H9 (cell line): ENCODE results near the gene LDB1. TPM values are rescaled to one million over a fixed set of nuclear protein-coding genes. Genes with fewer than 3 reads are reported as not detected.

Experiments
- DNase-seq: peaks from one replicate; pipeline ENCODE4 v3.0.0-alpha.2; 2017
- H2AFZ ChIP-seq: one replicate; pipeline ENCODE4 v1.6.1; 2013; ENCODE audit warnings: mild to moderate bottlenecking, low read length, control low read depth, moderate library complexity
- H2AK5ac ChIP-seq: 2 replicates; pipeline ENCODE4 v1.6.1; 2013; ENCODE audit warnings: low read length, control low read depth, mixed read lengths; ENCODE audit not compliant: insufficient read length
- H2BK120ac ChIP-seq: one replicate; pipeline ENCODE4 v1.6.1; 2013; ENCODE audit warnings: low read depth, mild to moderate bottlenecking, low read length, control low read depth, inconsistent platforms; ENCODE audit not compliant: poor library complexity, severe bottlenecking
- H2BK12ac ChIP-seq: 2 replicates; pipeline ENCODE4 v1.6.1; 2013; ENCODE audit warnings: low read length, control low read depth, mixed read lengths, low read depth; ENCODE audit not compliant: insufficient read length
- H2BK15ac ChIP-seq: 2 replicates; pipeline ENCODE4 v1.6.1; 2013; ENCODE audit warnings: low read depth, low read length, control low read depth
- H2BK20ac ChIP-seq: one replicate; pipeline ENCODE4 v1.6.1; 2013; ENCODE audit warnings: low read depth, mild to moderate bottlenecking, low read length, control low read depth, inconsistent platforms; ENCODE audit not compliant: poor library complexity, severe bottlenecking
- H2BK5ac ChIP-seq: 2 replicates; pipeline ENCODE4 v1.6.1; 2013; ENCODE audit warnings: low read length, control low read depth, mixed read lengths; ENCODE audit not compliant: insufficient read length
- H3K14ac ChIP-seq: 2 replicates; pipeline ENCODE4 v1.6.1; 2013; ENCODE audit warnings: low read length, control low read depth; ENCODE audit not compliant: insufficient read depth
- H3K18ac ChIP-seq: 2 replicates; pipeline ENCODE4 v1.6.1; 2013; ENCODE audit warnings: low read depth, mild to moderate bottlenecking, mixed read lengths, low read length, control low read depth; ENCODE audit not compliant: insufficient read length
- H3K23ac ChIP-seq: 2 replicates; pipeline ENCODE4 v1.6.1; 2013; ENCODE audit warnings: low read length, control low read depth, mixed read lengths, low read depth; ENCODE audit not compliant: insufficient read length
- H3K23me2 ChIP-seq: 2 replicates; pipeline ENCODE4 v1.6.1; 2013; ENCODE audit warnings: low read depth, mild to moderate bottlenecking, mixed read lengths, low read length, control low read depth; ENCODE audit not compliant: insufficient read length, poor library complexity, severe bottlenecking
- H3K27ac ChIP-seq: 2 replicates; pipeline ENCODE4 v1.5.1; 2013; ENCODE audit warnings: low read length, control low read depth, mixed read lengths, low read depth; ENCODE audit not compliant: insufficient read length
- H3K27me3 ChIP-seq: 2 replicates; pipeline ENCODE4 v1.6.1; 2013; ENCODE audit warnings: low read length, control low read depth, inconsistent platforms; ENCODE audit not compliant: insufficient read depth
- H3K4ac ChIP-seq: 2 replicates; pipeline ENCODE4 v1.6.1; 2013; ENCODE audit warnings: low read depth, mild to moderate bottlenecking, control low read depth, inconsistent platforms, low read length, moderate library complexity
- H3K4me1 ChIP-seq: 2 replicates; pipeline ENCODE4 v1.6.1; 2013; ENCODE audit warnings: low read length, control low read depth, inconsistent platforms; ENCODE audit not compliant: insufficient read depth
- H3K4me2 ChIP-seq: 2 replicates; pipeline ENCODE4 v1.6.1; 2013; ENCODE audit warnings: low read length, control low read depth, mixed read lengths; ENCODE audit not compliant: insufficient read length, insufficient read depth
- H3K56ac ChIP-seq: 2 replicates; pipeline ENCODE4 v1.6.1; 2013; ENCODE audit warnings: low read depth, mild to moderate bottlenecking, mixed read lengths, low read length, control low read depth; ENCODE audit not compliant: insufficient read length
- H3K79me1 ChIP-seq: 2 replicates; pipeline ENCODE4 v1.6.1; 2013; ENCODE audit warnings: low read depth, mild to moderate bottlenecking, moderate library complexity, low read length, control low read depth, inconsistent platforms; ENCODE audit not compliant: insufficient read depth, poor library complexity, severe bottlenecking
- H3K79me2 ChIP-seq: 2 replicates; pipeline ENCODE4 v1.6.1; 2013; ENCODE audit warnings: low read length, control low read depth, inconsistent platforms; ENCODE audit not compliant: insufficient read depth
- H3K9ac ChIP-seq: 2 replicates; pipeline ENCODE4 v1.6.1; 2013; ENCODE audit warnings: low read length, control low read depth, mixed read lengths; ENCODE audit not compliant: insufficient read length; ENCODE audit errors: extremely low read depth
- H3K9me3 ChIP-seq: one replicate; pipeline ENCODE4 v1.6.1; 2013; ENCODE audit warnings: low read depth, low read length, inconsistent platforms; ENCODE audit not compliant: control insufficient read depth
- H3T11ph ChIP-seq: one replicate; pipeline ENCODE4 v1.6.1; 2013; ENCODE audit warnings: mild to moderate bottlenecking, low read length, control low read depth, inconsistent platforms
- H4K20me1 ChIP-seq: one replicate; pipeline ENCODE4 v1.6.1; 2013; ENCODE audit not compliant: control insufficient read depth, insufficient read length, insufficient read depth
- H4K5ac ChIP-seq: 2 replicates; pipeline ENCODE4 v1.6.1; 2013; ENCODE audit warnings: low read depth, mild to moderate bottlenecking, mixed read lengths, low read length, control low read depth; ENCODE audit not compliant: insufficient read length
- H4K8ac ChIP-seq: replicated peaks from 2 replicates; pipeline ENCODE4 v1.6.1; 2013; ENCODE audit warnings: low read length, control low read depth, mixed read lengths, low read depth; ENCODE audit not compliant: insufficient read length
- H4K91ac ChIP-seq: 2 replicates; pipeline ENCODE4 v1.6.1; 2013; ENCODE audit warnings: low read depth, mild to moderate bottlenecking, moderate library complexity, mixed read lengths, low read length, control low read depth; ENCODE audit not compliant: insufficient read length
- H3K27ac Mint-ChIP-seq, 3 experiments: 2 replicates in 2 of 3; 3 replicates in 1 of 3; pipeline ENCODE4 v1.8.0; 2020 to 2021; ENCODE audit warnings: mixed read lengths in 3 of 3, mild to moderate bottlenecking in 1 of 3, moderate library complexity in 1 of 3
- H3K27me3 Mint-ChIP-seq: 2 replicates; pipeline ENCODE4 v1.8.0; 2021; ENCODE audit warnings: low read depth, mild to moderate bottlenecking, moderate library complexity, mixed read lengths
- H3K36me3 Mint-ChIP-seq, 3 experiments: 2 replicates in 2 of 3; 3 replicates in 1 of 3; pipeline ENCODE4 v1.8.0; 2020 to 2021; ENCODE audit warnings: low read depth in 3 of 3, mixed read lengths in 3 of 3; ENCODE audit not compliant: insufficient read depth in 1 of 3
- H3K4me1 Mint-ChIP-seq, 2 experiments: 2 replicates each; pipeline ENCODE4 v1.8.0; 2020; ENCODE audit warnings: mixed read lengths in 2 of 2
- H3K4me3 Mint-ChIP-seq, 2 experiments: 2 replicates in 1 of 2; 3 replicates in 1 of 2; pipeline ENCODE4 v1.8.0; 2020 to 2021; ENCODE audit warnings: mild to moderate bottlenecking in 2 of 2, mixed read lengths in 2 of 2, moderate library complexity in 1 of 2
- H3K9me3 Mint-ChIP-seq, 2 experiments: 2 replicates in 1 of 2; 3 replicates in 1 of 2; pipeline ENCODE4 v1.8.0; 2020; ENCODE audit warnings: mild to moderate bottlenecking in 2 of 2, mixed read lengths in 2 of 2, moderate library complexity in 1 of 2
- CTCF ChIP-seq: fragments of 200-600 bp; sonication (generic); conservative IDR thresholded peaks from 3 replicates; pipeline ENCODE4 v1.8.0; 2021; ENCODE audit warnings: antibody characterized with exemption, mild to moderate bottlenecking
- WGBS: extraction: QIAGEN DNeasy Blood & Tissue Kit; methylation state at CpG from one replicate; pipeline ENCODE4 v1.1.7; 2013; ENCODE audit warnings: missing lambda C conversion rate, low lambda C conversion rate, mixed read lengths; ENCODE audit not compliant: insufficient read length; ENCODE audit errors: extremely low coverage; 5-methylcytosine and 5-hydroxymethylcytosine counted together
- total RNA-seq: library from RNA; stranded (reverse); gene quantifications from 2 replicates; pipeline ENCODE4 v1.2.1, GENCODE V29; 2021

The LDB1 gene
- total RNA-seq, 1 experiment from 2014 or later: 80.5 TPM

GRCh38 chr10:102152545-102152890 is 32.4 kb upstream of the LDB1 start:
- DNase-seq: no peak
- H2AFZ ChIP-seq: no peak overlapping the region
- no peaks in the 10 kb centered on the region for H3K27me3 ChIP-seq

More at GRCh38 chr10:102152545-102152890, 32.4 kb upstream of the LDB1 start:
- Mint-ChIP-seq H3K9me3 (no peaks in the 10 kb centered on the region; a peak in 1 of 5 replicates), H3K4me1 (peaks cover 18 to 19% of the 10 kb centered on the region in 2 experiments), H3K36me3 (peaks cover 53 to 90% (median 73%) of the 10 kb centered on the region in 3 experiments), H3K4me3 (peak overlapping the region; percentile 96 to 100), H3K27me3 (no peaks in the 10 kb centered on the region), H3K27ac (peak overlapping the region; percentile 99 to 100 (median 99))
- H4K91ac ChIP-seq: peak overlapping the region; percentile 48
- H3K9me3 ChIP-seq: no peaks in the 10 kb centered on the region
- WGBS: no CpG with 5 or more reads among the region's 19 CpGs
- H2AK5ac ChIP-seq: no peak overlapping the region
- no peak overlapping the region for H3K56ac ChIP-seq
- H3K23ac ChIP-seq: no peak overlapping the region
- H3K27ac ChIP-seq: peak overlapping the region; percentile 42
- peak overlapping the region; percentile 9 for H4K5ac ChIP-seq
- no peak overlapping the region for H2BK15ac ChIP-seq
- H2BK5ac ChIP-seq: no peak overlapping the region
- H2BK12ac ChIP-seq: no peak overlapping the region
- peak overlapping the region; percentile 99 for H3K4me2 ChIP-seq
- peak overlapping the region; percentile 88 for H2BK120ac ChIP-seq
- no peak overlapping the region for H3T11ph ChIP-seq
- H3K79me2 ChIP-seq: peaks cover 30% of the 10 kb centered on the region
- peak overlapping the region; percentile 74 for H3K18ac ChIP-seq
- peak overlapping the region; percentile 20; the same call in 1 of the 2 replicates for H3K4ac ChIP-seq
- H2BK20ac ChIP-seq: no peak overlapping the region
- H3K14ac ChIP-seq: peak overlapping the region; percentile 96
- no peak for TF ChIP-seq CTCF
- peak overlapping the region; percentile 96 for H3K9ac ChIP-seq
- no peak overlapping the region for H4K8ac ChIP-seq
- peaks cover 7% of the 10 kb centered on the region for H3K79me1 ChIP-seq
- no peaks in the 10 kb centered on the region for H4K20me1 ChIP-seq
- peaks cover 5% of the 10 kb centered on the region for H3K23me2 ChIP-seq
- peaks cover 2% of the 10 kb centered on the region; the same call in 1 of the 2 replicates for H3K4me1 ChIP-seq
